ENCODE measurements around the gene STK17A.

STK17A gene

DNA sequence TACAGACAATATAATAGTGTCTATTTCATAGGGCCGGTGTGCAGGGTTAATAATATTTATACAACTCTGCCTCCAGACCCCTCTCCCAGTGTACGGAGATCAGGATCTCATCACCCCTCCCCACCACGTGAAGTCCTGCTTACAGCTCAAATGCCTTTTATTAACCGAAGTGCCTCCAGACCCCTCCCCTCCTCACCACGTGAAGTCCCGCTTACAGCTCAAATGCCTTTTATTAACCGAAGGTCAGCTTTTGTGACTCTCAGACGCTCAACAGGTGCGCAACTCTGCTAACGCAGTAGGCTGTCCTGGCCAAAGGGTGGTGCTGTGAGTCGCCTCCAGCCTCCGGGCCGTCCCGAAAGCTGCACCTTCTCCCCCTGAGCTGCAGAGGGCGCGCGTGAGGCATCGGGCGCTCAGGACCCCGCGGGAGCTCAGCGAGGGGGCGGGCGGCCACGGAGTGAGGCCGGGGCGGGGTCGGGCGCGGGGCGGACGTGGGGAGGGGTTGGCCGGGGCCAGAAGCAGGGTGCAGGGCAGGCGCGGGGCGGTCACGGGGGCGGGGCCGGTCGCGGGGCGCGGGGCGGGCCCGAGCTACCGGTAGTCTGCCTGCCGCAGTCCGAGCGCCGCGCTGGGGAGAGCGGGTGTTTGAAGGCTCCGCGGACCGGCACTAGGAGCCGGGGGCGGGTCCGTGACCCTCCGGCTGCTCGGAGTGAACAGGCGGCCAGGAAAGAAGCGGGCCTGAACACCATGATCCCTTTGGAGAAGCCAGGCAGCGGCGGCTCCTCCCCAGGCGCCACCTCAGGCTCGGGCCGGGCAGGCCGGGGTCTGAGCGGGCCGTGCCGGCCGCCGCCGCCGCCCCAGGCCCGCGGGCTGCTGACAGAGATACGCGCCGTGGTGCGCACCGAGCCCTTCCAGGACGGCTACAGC lies at the start of gene STK17A:
TSS of gene STK17A (plus strand) at position 606 of the 921 bp plus-strand sequence. CDS start at position 742, 136 bp downstream.
- DNase-seq = peak; percentile 97

DNA sequence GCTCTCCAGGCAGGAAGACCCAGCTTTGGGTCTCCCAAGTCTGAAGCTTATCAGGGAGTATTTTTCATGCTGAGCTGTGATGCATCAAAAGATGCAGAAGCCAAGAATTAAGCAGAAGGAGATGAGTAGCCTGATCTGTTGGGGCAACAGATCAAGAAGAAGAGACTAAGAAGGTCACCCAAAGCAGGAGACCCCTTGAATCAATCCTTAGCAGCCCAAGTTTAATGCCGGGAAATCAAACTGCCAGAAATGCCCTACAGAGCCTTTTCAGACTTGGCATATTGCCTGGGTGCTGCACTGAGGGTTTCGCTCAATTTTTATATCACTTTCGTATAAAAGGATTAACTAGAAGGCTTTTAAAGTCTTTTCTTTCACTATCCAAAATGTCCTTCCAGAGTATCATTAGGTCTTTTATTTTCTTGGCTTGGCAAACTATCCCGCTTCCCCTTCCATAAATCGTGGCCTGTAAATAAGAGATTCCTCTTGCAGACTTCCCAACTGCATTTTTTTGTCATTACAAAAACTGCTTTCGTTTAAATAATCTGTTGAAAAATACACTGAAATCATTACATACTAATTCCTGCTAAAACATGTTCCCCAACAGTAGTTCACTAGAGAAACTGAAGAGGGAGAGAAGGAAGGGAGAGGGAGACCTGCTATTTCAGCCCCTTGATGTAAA lies 49.0 kb upstream of the STK17A start:
- DNase-seq = no peak

DNA sequence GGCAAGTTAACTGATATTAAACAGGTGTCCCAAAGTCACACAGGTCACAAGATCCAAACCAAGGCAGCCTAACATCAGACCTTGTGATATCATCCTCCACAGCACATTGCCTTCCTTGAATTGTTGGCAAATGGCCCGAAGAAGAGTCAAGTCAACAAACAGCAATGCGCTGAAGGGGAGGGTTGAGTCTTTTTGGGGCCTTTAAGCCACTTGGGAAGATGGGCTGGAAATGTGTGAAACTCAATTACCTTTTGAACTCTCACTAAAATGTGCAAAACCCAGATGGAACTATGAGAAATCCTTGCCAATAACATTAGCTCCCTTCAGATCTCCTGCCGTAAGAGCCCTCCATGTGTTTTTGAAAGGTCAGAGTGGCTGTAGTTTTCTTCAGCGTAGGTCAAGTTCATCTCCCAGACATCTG lies 47.9 kb upstream of the STK17A start:
- no peak for DNase-seq

DNA sequence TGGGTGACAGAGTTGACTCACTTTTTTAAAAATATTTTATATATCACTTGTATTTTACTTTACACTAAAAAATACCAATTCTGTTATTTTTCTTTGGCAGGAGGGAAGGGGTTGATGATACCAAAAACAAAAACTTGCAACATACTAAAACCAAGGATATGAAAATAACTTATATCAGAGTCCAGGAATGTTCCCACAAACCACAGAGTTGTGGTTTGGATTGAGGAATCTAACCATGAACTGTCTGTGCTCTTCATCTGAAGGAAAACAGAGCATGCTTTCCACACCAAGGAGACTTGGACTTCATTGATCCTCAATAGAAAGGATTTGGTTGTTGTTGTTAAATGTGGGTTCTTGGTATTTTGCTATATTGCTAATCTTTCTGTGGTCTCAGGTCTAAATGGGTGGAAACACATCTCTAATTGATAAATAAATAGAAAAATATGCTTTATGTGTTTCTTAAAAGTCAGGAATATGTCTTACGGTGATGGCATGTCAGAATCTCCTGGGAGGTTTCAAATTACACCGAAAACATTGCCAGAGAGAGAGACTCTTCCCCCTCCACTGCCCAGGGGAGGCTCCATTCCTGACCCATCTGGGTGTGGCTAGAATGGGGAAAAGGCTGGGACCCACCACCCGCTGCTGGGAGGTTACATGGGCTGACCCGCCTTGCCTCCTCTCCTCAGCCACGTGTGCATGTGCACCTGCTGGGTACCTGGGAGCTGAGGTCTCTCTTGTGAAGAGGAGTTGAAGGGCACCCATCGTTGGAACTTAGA lies 46.9 kb upstream of the STK17A start:
- no peak for DNase-seq

DNA sequence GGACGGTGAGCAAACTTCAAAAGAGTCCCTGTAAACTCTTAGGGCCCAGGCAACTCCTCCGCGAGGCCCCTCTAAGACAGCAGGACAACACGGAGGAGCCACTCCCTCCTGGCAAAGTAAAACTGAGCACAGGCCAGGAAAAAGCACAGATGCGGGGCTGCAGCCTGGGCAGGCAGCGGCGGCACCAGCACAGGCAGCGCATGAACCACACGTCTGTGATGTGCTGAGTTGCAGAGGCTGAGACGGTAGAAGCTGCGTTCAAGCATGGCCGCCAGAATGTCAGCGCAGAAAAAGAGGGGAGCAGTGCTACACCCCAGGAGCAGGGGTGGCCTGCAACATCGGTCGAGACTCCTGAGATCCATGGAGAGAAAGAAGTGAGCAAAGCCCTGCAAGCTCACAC lies 46.1 kb upstream of the STK17A start:
- DNase-seq = no peak

DNA sequence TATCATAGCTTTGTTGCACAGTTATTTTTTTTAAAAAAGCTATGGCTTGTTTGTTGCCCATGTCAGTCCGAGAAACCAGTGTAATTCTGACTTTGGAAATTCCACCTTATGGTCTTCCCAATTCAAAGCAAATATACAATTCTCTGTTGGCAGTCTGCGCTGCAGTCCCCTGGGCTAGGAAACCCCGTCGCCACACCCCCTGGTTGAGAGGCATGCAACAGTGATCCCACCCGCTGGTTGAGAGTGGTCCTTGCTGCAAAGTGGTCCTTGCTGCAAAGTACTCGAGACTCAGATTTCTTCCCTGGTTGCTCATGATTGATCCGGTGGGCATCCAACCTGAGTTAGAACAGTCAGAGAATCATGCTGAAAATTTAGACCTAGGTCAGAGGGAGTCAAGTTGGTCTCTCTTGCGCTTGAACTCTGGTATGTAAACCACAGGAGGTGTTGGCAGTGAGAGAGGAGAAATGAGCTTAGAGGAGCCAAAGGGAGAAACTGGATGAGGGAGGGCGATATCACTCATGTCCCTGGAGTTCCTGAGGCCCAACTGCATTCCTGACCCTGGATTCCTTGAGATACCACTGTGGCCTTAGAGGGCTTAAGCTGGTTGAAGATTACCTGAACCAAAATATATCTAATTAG lies 45.0 kb upstream of the STK17A start:
- no peak for DNase-seq

DNA sequence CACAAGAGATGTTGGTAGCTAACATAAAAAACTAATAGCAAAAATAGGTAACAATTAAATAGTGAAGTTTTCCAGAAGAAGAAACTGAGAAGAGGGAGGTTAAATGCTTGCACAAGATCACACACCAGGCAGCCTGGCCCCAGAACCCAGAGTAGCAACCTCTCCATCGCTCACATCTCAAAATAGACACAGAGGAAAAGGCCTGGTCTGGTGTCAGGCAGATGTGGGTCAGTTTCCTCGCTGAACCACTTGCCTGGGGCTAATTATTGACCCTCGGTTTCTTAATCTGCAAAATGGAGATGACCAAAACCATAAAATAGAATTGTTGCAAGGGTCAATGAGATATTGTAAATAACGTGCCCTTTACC lies 44.5 kb upstream of the STK17A start:
- no peak for DNase-seq

DNA sequence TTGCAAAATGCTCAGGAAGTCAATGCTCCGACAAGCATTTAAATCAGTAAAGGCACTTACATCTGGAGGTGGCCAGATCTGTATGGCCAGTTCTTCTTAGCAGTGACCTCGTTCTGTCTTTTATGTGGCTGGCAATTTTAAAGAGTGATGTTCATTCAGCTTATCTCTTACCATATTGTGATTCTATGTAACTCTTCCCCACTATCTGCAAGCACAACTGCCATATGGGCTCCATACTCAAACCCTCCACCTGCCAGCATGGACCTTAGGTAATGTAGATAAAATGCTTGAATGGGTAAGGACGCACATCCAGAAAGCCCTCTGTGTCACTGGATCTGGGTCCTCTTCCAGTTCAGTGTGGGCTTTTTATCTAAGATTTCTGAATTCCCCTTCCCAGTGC lies 42.4 kb upstream of the STK17A start:
- no peak for DNase-seq

DNA sequence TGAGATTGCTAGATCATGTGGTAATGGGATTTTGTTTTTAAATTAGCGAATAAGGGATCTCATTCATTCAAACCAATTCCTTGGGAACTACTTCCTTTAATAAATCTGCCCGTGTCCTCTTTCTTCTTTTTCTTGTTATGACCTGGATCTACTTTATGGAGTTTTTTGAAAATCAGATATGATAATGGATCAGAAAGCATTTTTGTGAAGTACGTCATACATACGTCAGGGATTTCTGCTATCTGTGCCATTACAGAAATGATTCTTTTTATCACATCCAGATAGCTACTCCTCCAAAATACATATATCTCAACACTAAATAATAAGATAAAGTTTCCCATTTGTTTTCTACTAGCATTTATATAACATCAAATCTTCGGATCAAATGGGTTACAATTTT lies 40.2 kb upstream of the STK17A start:
- DNase-seq = no peak

DNA sequence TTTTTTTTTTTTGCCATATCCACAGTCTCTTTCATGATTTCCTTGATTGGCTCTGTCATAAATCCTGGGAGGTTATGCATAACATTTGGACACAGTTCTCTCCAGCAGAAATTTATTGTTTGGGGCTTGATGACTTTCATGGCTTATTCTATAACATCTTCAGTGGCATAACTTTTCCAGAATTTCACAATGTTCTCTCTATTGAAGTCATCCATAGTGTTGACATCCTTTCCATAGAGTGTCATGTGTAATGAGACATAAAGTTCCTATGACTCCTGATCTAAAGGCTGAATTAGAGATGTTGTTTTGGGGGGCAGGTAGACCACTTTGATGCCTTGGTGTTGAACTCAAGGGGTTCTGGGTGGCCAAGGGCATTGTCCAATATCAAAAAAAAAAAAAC lies 36.7 kb upstream of the STK17A start:
- no peak for DNase-seq

DNA sequence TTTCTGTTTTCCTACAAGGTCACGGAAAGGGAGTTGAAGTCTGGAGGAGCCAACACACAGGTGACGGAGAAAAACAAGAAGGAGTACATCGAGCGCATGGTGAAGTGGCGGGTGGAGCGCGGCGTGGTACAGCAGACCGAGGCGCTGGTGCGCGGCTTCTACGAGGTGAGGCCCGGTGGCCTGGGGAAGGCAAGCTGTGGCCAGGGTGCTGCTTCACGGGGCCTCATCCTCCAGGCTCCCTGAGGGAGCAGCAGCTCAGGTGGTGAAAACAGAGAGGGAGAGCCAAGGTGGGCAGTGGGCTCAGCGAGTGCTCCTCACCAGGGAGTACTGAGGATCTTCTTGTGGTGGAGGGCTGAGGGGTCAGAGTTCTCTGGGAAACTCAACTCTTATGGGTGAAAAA lies 32.5 kb upstream of the STK17A start:
- DNase-seq = no peak

DNA sequence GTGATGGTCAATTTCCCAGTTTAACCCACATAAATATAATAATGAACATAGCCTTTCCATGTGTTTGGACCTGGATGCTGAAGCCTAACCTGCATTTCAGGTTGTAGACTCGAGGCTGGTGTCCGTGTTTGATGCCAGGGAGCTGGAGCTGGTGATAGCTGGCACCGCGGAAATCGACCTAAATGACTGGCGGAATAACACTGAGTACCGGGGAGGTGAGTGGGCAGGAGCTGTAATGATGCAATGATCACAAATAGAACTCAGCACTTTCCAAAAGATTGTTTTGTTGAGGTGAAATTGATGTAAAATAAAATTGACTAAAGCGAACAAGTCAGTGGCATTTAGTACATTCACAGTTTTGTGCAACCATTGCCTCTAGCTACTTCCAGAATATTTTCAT lies 30.8 kb upstream of the STK17A start:
- no peak for DNase-seq

DNA sequence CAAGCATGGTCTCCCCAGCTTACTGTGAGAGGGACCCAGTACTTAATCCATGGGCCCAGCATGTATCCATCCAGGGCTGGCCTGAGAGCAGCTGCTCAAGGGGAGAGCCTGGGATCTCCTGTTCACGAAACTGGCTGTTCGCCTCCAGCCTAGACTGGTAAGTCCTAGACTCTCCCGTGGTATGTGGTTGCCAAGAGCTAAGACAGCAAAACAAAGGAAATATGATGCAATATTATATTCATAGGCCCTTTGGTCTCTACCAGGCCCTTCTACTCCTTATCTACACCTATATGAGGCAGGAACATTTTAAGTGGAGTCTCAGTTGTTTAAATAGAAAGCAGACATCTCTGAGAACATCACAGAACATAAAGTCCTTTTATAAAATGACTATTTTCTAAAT lies 28.9 kb upstream of the STK17A start:
- peak; percentile 11 for DNase-seq

DNA sequence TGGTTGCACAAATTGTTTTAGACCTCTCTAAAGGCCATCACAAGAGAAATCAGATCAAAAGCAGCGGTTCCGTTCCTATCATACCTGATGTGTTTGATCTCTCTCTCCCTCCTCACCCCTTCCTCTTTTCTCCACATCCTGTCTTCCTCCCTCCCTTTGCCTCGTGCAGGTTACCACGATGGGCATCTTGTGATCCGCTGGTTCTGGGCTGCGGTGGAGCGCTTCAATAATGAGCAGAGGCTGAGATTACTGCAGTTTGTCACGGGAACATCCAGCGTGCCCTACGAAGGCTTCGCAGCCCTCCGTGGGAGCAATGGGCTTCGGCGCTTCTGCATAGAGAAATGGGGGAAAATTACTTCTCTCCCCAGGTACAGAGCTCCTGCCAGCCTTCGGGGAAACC lies 28.5 kb upstream of the STK17A start:
- peak; percentile 16 for DNase-seq

DNA sequence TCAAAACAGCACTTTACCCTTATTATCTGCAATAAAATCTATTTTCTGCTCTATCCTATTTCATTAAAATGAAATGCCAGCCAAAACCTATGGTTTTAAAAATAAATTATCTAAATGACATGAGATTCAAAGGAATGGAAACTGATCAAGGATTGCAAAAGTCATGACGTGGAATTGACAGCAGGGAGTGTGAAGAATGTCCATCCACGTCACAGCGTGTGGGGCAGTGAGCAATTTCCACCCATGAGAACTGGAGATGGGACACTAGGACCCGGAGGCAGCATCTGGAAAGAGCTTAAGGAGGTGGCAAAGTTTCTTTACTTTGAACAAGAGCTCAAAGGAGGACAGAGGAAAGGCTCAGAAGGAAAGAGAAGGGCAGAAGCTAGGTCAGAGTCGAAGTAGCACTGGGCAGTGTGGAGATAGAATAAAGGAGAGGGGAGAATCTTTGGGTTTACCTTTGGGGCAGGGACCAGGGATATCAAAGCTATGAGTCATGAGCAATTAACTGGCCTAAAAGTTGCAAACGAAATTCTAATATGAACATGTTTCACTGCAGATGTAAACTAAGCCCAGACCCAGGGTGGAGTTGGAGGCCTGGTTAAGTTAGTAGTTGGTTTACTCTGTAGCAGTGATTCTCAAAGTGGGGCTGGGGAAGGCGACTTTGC lies 24.9 kb upstream of the STK17A start:
- DNase-seq = no peak

DNA sequence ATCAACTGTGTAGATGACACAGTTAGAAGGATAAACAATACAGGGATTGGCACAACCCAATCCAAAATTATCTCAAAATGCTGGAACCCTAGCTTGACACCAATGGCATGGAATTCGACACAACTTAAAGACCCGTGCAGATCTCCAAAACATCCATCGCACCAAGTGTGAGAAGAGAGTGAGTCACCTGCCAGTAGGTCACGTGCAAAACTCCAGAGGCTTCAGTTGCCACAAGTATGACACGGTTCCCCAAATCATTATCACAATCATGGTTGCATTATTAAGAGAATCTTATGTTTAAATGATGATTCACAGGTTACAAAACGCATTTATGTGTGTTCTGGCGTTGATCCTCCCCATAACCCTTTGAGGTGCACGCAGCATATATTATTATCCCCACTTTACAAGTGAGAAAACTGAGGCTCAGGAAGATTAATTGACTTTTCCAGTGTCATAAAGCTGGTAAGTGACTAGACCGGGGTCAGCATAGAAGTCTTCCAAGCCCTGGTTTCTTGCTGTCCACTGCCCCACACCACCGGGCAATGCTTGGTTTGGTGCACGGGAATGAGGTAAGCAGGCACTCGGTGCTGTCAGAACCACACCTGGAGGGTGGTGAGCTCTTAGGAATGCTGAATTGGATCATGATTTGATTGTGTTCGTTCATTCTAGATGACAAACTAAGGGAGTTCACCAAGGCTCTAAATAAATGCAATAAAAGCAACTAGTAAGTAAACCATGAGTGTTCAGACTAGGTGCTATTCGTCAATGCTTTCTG lies 23.6 kb upstream of the STK17A start:
- no peak for DNase-seq

DNA sequence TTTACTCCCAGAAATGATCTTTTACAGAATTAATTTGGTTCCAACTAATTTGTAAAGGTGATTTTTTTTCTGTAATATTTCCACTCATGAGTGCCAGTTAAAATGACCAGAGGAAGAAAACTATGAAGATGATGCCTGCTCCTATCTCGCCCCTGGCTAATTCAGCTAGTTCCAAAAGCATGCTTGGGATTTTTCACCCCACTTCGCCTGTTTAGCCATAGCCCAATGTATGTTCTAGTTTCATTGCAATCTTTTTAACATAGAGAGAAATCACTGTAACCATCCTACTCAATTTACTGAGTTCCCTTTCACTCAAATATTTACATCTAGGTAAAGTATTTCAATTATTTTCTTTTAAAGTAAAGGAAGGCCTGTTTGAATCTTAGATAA lies 23.0 kb upstream of the STK17A start:
- DNase-seq = no peak

DNA sequence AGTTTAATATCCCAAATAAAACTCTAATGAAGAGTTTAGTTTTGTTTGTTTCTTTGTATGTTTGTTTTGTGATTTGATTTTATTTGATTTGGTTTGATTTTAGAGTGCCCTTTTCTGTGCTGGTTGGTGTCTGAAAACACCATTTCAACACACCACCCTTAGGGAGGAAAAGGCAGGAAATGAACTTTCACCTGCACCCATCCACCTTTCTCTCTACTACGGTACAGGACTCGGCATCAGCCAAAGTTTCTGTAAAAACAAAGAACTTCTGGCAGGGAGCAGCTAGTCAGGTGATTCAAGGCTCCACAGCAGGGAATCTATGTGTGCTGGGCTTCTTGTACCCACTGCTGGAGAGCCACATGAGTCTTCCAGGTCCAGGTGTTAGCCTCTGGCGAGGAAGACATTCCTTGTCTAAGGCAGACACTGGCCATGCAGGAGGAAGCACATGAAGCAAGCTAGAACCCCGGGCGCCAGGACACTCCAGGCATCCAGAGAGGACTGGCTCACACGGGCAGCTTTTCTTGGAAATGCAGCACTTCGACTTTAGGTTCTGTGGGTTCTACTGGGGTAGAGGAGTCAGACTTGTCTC lies 22.1 kb upstream of the STK17A start:
- no peak for DNase-seq

DNA sequence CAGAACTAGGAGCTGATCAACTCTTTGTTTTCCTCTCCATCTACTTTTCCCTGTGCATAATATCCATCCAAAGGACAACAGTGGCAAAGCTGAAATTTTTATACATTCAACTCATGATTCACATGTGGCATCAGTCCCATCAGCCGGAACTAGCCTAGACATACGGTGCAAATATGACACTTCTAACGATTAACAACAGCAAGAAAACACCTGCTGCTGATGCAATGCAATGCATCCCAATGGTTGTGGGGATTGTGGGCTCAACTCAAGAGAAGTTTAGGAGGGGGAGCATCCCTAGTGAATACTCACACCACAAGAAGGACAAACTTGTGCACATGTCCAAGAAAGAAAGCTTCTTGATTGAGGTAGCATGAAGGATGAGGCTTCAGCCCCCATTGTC lies 20.5 kb upstream of the STK17A start:
- no peak for DNase-seq

DNA sequence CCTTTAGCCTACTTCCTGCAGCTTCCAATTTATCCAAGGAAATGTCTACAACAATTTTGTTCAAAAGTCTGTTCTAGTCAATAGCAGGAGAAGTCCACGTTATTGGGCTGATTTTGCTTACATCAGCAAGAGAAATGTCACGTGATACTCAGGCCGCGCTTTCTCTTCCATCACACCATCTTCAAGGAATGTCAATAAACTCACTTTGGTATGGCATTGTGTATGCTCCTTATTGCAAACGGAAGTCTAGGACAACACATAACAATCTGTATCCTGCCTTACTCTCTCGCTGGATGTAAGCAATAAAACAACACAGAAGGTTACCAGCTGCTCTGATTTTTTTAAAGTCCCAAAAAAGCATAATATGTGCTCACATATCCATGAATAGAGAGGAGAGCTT lies 17.1 kb upstream of the STK17A start:
- DNase-seq = no peak

DNA sequence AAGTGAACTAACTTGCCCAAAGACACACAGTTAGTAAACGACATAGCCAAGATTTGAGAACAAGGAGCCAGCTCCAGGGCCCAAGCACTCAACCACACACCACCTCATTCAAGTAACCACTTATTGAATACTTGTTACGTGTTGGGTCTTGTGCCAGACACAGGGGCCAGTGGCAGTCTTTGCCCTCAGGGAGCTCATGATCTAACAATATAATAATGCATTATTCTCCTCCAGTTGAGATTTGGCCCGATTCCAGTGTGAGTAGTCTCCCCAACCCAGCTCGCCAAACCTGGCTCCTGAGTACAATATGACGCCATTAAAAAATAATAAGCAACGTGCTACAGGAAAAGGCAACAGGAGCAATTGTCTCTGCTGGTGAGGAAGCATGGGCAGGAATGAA lies 14.4 kb upstream of the STK17A start:
- no peak for DNase-seq

All from CD4-positive, alpha-beta T cell treated with Interleukin-10 for 1 hour (primary cell).